GM12891 (cell line): ENCODE measurements around the gene AFF3.

ENCODE experiments used
- POLR2A ChIP-seq: IDR thresholded peaks from 2 replicates; pipeline ENCODE4 v1.6.1; 2011; ENCODE audit warnings: low read depth, low read length, control low read depth
- POLR2AphosphoS5 ChIP-seq: IDR thresholded peaks from 2 replicates; pipeline ENCODE4 v1.6.1; 2011; ENCODE audit warnings: low read depth, low read length, control low read depth

- no peak for TF ChIP-seq POLR2AphosphoS5
- TF ChIP-seq POLR2A = no peak
Measured at GRCh38 chr2:99998651-99999320, 143.6 kb downstream of the AFF3 start.
